ENCODE results near the gene SPATA4. TPM values are rescaled to one million over a fixed set of nuclear protein-coding genes. Genes with fewer than 3 reads are reported as not detected.

The SPATA4 gene
- total RNA-seq, 2 donors from 2014 or later, result 0.27 TPM; not detected in 1

- ATAC-seq (no peak), DNase-seq (no peak)
- intact Hi-C loops (cut with DNase I), result no loop called here
Observed at GRCh38 chr4:176193938-176194337, 1.4 kb downstream of the SPATA4 start.

- DNase-seq (no peak), ATAC-seq (no peak)
- intact Hi-C loops (cut with DNase I), result no loop called here
Observed at GRCh38 chr4:176193126-176193525, 2.3 kb downstream of the SPATA4 start.

- intact Hi-C loops (cut with DNase I), result no loop called here
- DNase-seq (no peak), ATAC-seq (no peak)
Observed at GRCh38 chr4:176191974-176192373, 3.4 kb downstream of the SPATA4 start.

GRCh38 chr4:176189891-176190795 lies 5.2 kb downstream of the SPATA4 start:
- intact Hi-C loops (cut with DNase I), result loop anchor here in 1 of 2 donors (10.0 kb wide), 1 partner anchor 45 kb away; no protein-coding TSS in a partner anchor
- DNase-seq (no peak), ATAC-seq (no peak)

GRCh38 chr4:176188654-176189053 lies 6.7 kb downstream of the SPATA4 start:
- no peak for DNase-seq
- intact Hi-C loops (cut with DNase I), result loop anchor here in 1 of 2 donors (10.0 kb wide), 1 partner anchor 46 kb away; no protein-coding TSS in a partner anchor

GRCh38 chr4:176187624-176188023 lies 7.8 kb downstream of the SPATA4 start:
- DNase-seq (no peak), ATAC-seq (no peak)
- intact Hi-C loops (cut with DNase I), result loop anchor here in 1 of 2 donors (10.0 kb wide), 1 partner anchor 47 kb away; no protein-coding TSS in a partner anchor

More at GRCh38 chr4:176188654-176189053, 6.7 kb downstream of the SPATA4 start:
- ATAC-seq, result no peak

GRCh38 chr4:176186671-176187395 lies 8.6 kb downstream of the SPATA4 start:
- ATAC-seq (no peak), DNase-seq (no peak)
- intact Hi-C loops (cut with DNase I), result loop anchor here in 1 of 2 donors (10.0 kb wide), 1 partner anchor 48 kb away; no protein-coding TSS in a partner anchor

GRCh38 chr4:176186067-176186466 lies 9.3 kb downstream of the SPATA4 start:
- no peak for DNase-seq
- ATAC-seq, result no peak
- intact Hi-C loops (cut with DNase I), result loop anchor here in 1 of 2 donors (10.0 kb wide), 1 partner anchor 49 kb away; no protein-coding TSS in a partner anchor

GRCh38 chr4:176185051-176185450 lies 10.3 kb downstream of the SPATA4 start:
- no peak for DNase-seq
- intact Hi-C loops (cut with DNase I), result loop anchor here in 1 of 2 donors (10.0 kb wide), 1 partner anchor 50 kb away; no protein-coding TSS in a partner anchor
- peak; percentile 76 to 81 for ATAC-seq

- intact Hi-C loops (cut with DNase I), result no loop called here
- ATAC-seq (no peak), DNase-seq (no peak)
Observed at GRCh38 chr4:176163041-176163440, 32.3 kb downstream of the SPATA4 start.

GRCh38 chr4:176156656-176157055 lies 38.7 kb downstream of the SPATA4 start:
- DNase-seq (no peak), ATAC-seq (peak in 1 of 2 donors; percentile 89)
- intact Hi-C loops (cut with DNase I), result loop anchor here in 1 of 2 donors (10.0 kb wide), 1 partner anchor 128 kb away; no protein-coding TSS in a partner anchor

GRCh38 chr4:176153124-176153523 lies 42.3 kb downstream of the SPATA4 start:
- ATAC-seq, result no peak
- no peak for DNase-seq
- intact Hi-C loops (cut with DNase I), result loop anchor here (5.0 to 10.0 kb wide), 3 partner anchors 124 to 179 kb away; no protein-coding TSS in a partner anchor

GRCh38 chr4:176150704-176151103 lies 44.7 kb downstream of the SPATA4 start:
- intact Hi-C loops (cut with DNase I), result loop anchor here (2.0 to 10.0 kb wide), 4 partner anchors 127 to 190 kb away; no protein-coding TSS in a partner anchor
- no peak for ATAC-seq
- no peak for DNase-seq

- DNase-seq, result no peak
- intact Hi-C loops (cut with DNase I), result loop anchor here (2.0 to 10.0 kb wide), 4 partner anchors 127 to 190 kb away; no protein-coding TSS in a partner anchor
Observed at GRCh38 chr4:176150356-176150682, 45.1 kb downstream of the SPATA4 start.

GRCh38 chr4:176149680-176150355 lies 45.6 kb downstream of the SPATA4 start:
- ATAC-seq, result no peak
- intact Hi-C loops (cut with DNase I), result loop anchor here (2.0 to 10.0 kb wide), 4 partner anchors 127 to 191 kb away; no protein-coding TSS in a partner anchor
- no peak for DNase-seq

More at GRCh38 chr4:176150356-176150682, 45.1 kb downstream of the SPATA4 start:
- ATAC-seq, result peak in 1 of 2 donors; percentile 49

GRCh38 chr4:176142253-176142652 lies 53.1 kb downstream of the SPATA4 start:
- no peak for ATAC-seq
- intact Hi-C loops (cut with DNase I), result no loop called here
- DNase-seq, result no peak

GRCh38 chr4:176139518-176139917 lies 55.9 kb downstream of the SPATA4 start:
- DNase-seq, result no peak
- intact Hi-C loops (cut with DNase I), result no loop called here
- ATAC-seq, result no peak

- intact Hi-C loops (cut with DNase I), result no loop called here
- DNase-seq (no peak), ATAC-seq (no peak)
Observed at GRCh38 chr4:176137631-176138030, 57.8 kb downstream of the SPATA4 start.

GRCh38 chr4:176134670-176135069 lies 60.7 kb downstream of the SPATA4 start:
- no peak for ATAC-seq
- intact Hi-C loops (cut with DNase I), result no loop called here
- no peak for DNase-seq
